ENCODE data around the gene EIF4E2.

The EIF4E2 gene

GRCh38 chr2:232598293-232598692, 47.8 kb downstream of the EIF4E2 start:
- no peaks in the 10 kb centered on the region for H3K9me3 Mint-ChIP-seq
- no peak overlapping the region for H3K4me3 Mint-ChIP-seq
- no peaks in the 10 kb centered on the region for H3K36me3 Mint-ChIP-seq (ENCODE audit: low read depth)
- peaks cover under 1% of the 10 kb centered on the region for H3K4me1 Mint-ChIP-seq (ENCODE audit: low read depth)
- H3K27me3 Mint-ChIP-seq (ENCODE audit: low read depth) = peaks cover 4% of the 10 kb centered on the region
- no peak for DNase-seq (ENCODE audit: low spot score)
- H3K27ac Mint-ChIP-seq = no peak overlapping the region

DNA sequence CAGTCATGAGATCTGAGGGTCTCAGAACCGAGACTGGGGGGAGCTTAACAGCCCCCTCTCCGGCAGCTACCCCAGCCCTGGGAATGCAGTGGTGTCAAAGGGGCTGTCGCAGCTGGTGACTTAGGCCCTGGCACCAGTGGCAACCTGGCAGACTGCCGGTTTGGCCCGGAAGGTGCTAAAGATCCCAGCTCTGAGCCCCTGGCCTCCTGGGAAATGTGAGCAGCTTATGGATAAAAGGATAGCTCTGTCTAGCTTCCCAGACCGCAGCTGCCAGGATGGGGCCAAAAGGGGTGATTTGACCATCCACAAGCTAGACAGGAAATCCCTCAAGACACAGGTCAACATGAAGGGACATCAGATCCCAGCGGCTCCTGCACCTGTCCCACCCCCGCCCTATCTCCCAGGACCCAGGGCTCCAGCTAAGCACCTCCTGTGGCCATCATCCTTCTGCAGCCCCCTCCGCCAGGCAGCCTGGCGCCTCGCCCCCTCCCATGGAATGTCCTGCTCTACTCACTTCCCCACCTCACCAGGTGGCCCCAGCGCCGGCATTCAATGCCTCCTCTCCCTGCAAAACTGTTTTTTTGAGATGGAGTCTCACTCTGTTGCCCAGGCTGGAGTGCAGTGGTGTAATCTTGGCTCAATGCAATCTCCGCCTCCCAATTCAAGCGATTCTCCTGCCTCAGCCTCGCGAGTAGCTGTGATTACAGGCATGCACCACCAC, 49.7 kb downstream of the EIF4E2 start:
- Mint-ChIP-seq H3K36me3 (ENCODE audit: low read depth) (no peaks in the 10 kb centered on the region), H3K9me3 (no peaks in the 10 kb centered on the region), H3K4me3 (no peak overlapping the region), H3K27ac (no peak overlapping the region), H3K4me1 (ENCODE audit: low read depth) (no peaks in the 10 kb centered on the region), H3K27me3 (ENCODE audit: low read depth) (peaks cover 16% of the 10 kb centered on the region)
- no peak for DNase-seq (ENCODE audit: low spot score)

DNA sequence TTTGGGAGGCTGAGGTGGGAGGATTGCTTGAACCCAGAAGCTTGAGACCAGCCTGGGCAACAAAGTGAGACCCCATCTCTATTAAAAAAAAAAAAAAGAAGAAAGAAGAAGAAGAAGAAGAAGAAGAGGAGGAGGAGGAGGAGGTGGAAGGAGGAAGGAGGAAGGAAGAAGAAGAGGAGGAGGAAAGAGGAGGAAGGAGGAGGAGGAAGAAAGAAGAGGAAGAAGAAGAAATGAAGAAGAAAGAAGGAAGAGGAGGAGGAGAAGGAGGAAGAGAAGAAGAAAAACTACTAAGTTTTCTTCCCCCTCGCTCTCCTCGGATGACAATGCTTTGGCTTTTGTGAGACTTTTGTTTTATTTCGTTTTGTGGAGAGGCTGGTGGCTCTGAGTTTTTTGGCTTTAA, 52.8 kb downstream of the EIF4E2 start:
- DNase-seq (ENCODE audit: low spot score) = no peak
- Mint-ChIP-seq H3K36me3 (ENCODE audit: low read depth) (no peaks in the 10 kb centered on the region), H3K4me3 (no peak overlapping the region), H3K4me1 (ENCODE audit: low read depth) (no peaks in the 10 kb centered on the region), H3K27ac (no peak overlapping the region), H3K27me3 (ENCODE audit: low read depth) (peaks cover 16% of the 10 kb centered on the region), H3K9me3 (no peaks in the 10 kb centered on the region)

GRCh38 chr2:232604535-232604934, 54.0 kb downstream of the EIF4E2 start:
- no peak for DNase-seq (ENCODE audit: low spot score)
- Mint-ChIP-seq H3K4me3 (no peak overlapping the region), H3K9me3 (no peaks in the 10 kb centered on the region), H3K4me1 (ENCODE audit: low read depth) (no peaks in the 10 kb centered on the region), H3K27ac (no peak overlapping the region), H3K27me3 (ENCODE audit: low read depth) (peaks cover 16% of the 10 kb centered on the region), H3K36me3 (ENCODE audit: low read depth) (no peaks in the 10 kb centered on the region)

DNA sequence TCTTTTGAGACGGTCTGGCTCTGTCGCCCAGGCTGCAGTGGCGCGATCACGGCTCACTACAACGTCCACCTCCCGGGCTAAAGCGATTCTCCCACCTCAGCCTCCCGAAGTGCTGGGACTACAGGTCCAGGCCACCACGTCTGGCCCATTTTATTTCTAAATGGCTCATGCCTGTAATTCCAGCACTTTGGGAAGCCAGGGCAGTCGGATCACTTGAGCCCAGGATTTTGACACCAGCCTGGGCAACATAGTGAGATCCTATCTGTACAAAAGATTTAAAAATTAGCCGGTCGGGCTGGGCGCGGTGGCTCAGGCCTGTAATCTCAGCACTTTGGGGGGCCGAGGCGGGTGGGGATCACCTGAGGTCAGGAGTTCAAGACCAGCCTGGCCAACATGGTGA, 56.5 kb downstream of the EIF4E2 start:
- H3K27ac Mint-ChIP-seq = no peak overlapping the region
- no peaks in the 10 kb centered on the region for H3K36me3 Mint-ChIP-seq (ENCODE audit: low read depth)
- peaks cover 16% of the 10 kb centered on the region for H3K27me3 Mint-ChIP-seq (ENCODE audit: low read depth)
- no peaks in the 10 kb centered on the region for H3K4me1 Mint-ChIP-seq (ENCODE audit: low read depth)
- H3K9me3 Mint-ChIP-seq = no peaks in the 10 kb centered on the region
- no peak for DNase-seq (ENCODE audit: low spot score)
- no peak overlapping the region for H3K4me3 Mint-ChIP-seq

DNA sequence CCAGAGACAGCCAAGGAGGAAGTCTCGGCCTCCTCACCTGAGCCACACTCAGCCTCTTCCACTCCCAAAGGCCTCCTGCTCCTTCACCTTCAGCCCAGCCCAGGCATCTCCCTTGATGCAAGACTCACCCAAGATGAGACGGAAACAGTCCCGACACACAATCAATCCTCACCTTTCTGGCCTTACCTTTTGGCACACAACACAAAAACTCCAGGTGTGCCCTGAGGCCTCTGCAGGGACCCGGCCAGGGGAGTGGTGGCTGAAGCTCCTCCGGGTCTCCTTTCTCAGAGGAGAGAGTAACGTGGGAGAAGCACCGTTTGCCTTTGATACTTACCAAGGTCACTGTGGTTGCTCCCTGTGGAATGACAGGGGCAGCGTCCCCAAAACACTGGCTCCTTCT, 59.1 kb downstream of the EIF4E2 start:
- Mint-ChIP-seq H3K27me3 (ENCODE audit: low read depth) (no peaks in the 10 kb centered on the region), H3K4me1 (ENCODE audit: low read depth) (no peaks in the 10 kb centered on the region), H3K9me3 (no peaks in the 10 kb centered on the region), H3K36me3 (ENCODE audit: low read depth) (no peaks in the 10 kb centered on the region), H3K4me3 (no peak overlapping the region), H3K27ac (no peak overlapping the region)
- DNase-seq (ENCODE audit: low spot score) = no peak

DNA sequence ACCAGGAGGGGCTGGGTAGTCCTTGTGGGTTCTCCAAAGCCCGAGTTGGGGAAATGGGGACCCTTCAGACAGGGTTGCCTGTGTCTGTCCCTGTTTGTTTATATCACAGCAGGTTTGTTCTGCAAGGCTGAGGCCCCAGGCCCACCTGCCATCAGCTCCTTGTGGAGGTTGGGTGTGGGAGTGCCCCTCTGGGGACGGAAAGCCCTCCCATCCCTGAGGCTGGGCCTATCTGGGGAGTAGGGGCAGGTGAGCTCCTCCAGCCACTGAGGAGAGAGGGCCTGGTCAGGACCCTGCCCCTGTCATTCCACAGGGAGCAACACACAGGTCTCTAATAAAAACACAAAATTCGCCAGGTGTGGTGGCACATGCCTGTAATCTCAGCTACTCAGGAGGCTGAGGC, 59.6 kb downstream of the EIF4E2 start:
- Mint-ChIP-seq H3K4me1 (ENCODE audit: low read depth) (no peaks in the 10 kb centered on the region), H3K9me3 (no peaks in the 10 kb centered on the region), H3K36me3 (ENCODE audit: low read depth) (no peaks in the 10 kb centered on the region), H3K27ac (no peak overlapping the region), H3K4me3 (no peak overlapping the region), H3K27me3 (ENCODE audit: low read depth) (no peaks in the 10 kb centered on the region)
- no peak for DNase-seq (ENCODE audit: low spot score)

- Mint-ChIP-seq H3K9me3 (no peaks in the 10 kb centered on the region), H3K27ac (no peak overlapping the region), H3K4me3 (no peak overlapping the region), H3K4me1 (ENCODE audit: low read depth) (no peaks in the 10 kb centered on the region), H3K36me3 (ENCODE audit: low read depth) (no peaks in the 10 kb centered on the region), H3K27me3 (ENCODE audit: low read depth) (no peaks in the 10 kb centered on the region)
- no peak for DNase-seq (ENCODE audit: low spot score)
These were observed 60.6 kb downstream of the EIF4E2 start for GRCh38 chr2:232611061-232611460.

- Mint-ChIP-seq H3K27me3 (ENCODE audit: low read depth) (no peaks in the 10 kb centered on the region), H3K27ac (no peak overlapping the region), H3K9me3 (no peaks in the 10 kb centered on the region), H3K4me1 (ENCODE audit: low read depth) (no peaks in the 10 kb centered on the region), H3K36me3 (ENCODE audit: low read depth) (no peaks in the 10 kb centered on the region), H3K4me3 (no peak overlapping the region)
- DNase-seq (ENCODE audit: low spot score) = peak; percentile 36
These were observed 61.2 kb downstream of the EIF4E2 start for GRCh38 chr2:232611559-232612218.

GRCh38 chr2:232613538-232614134, 63.1 kb downstream of the EIF4E2 start:
- Mint-ChIP-seq H3K4me1 (ENCODE audit: low read depth) (no peaks in the 10 kb centered on the region), H3K27ac (no peak overlapping the region), H3K9me3 (no peaks in the 10 kb centered on the region)

GRCh38 chr2:232615339-232615738, 64.8 kb downstream of the EIF4E2 start:
- Mint-ChIP-seq H3K9me3 (no peaks in the 10 kb centered on the region), H3K4me1 (ENCODE audit: low read depth) (no peaks in the 10 kb centered on the region), H3K27ac (no peak overlapping the region), H3K27me3 (ENCODE audit: low read depth) (no peaks in the 10 kb centered on the region), H3K4me3 (no peak overlapping the region), H3K36me3 (ENCODE audit: low read depth) (no peaks in the 10 kb centered on the region)
- DNase-seq (ENCODE audit: low spot score) = no peak

More at GRCh38 chr2:232613538-232614134, 63.1 kb downstream of the EIF4E2 start:
- no peak for DNase-seq (ENCODE audit: low spot score)
- no peaks in the 10 kb centered on the region for H3K27me3 Mint-ChIP-seq (ENCODE audit: low read depth)
- H3K4me3 Mint-ChIP-seq = no peak overlapping the region
- H3K36me3 Mint-ChIP-seq (ENCODE audit: low read depth) = no peaks in the 10 kb centered on the region
